ENCODE measurements around the gene TTC28.

TTC28 gene

GRCh38 chr22:28282405-28283067 lies 397.1 kb downstream of the TTC28 start:
- in situ Hi-C loops (cut with MboI; ENCODE audit: low pct_unique_long_range_greater_than_20kb, low sequenced_read_pairs): no loop called here
- DNase-seq: no peak

DNA sequence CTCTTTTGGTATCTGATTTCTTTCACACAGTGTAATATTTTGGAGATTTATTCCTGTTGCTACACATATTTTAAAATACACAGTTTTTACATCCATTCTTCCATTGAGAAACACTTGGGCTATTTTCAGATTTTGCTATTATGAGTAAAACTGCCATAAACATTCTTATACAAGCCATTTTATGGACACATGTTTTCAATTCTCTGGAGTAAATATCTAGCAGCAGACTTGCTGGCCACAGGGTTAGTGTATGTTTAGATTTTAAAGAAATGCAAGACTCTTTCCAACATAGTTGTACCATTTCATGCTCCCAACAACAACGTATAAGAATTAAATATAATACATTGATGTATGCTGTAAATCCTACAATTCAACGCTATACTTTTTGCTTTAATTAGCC lies 399.8 kb downstream of the TTC28 start:
- in situ Hi-C loops (cut with MboI; ENCODE audit: low pct_unique_long_range_greater_than_20kb, low sequenced_read_pairs): no loop called here
- no peak for DNase-seq

DNA sequence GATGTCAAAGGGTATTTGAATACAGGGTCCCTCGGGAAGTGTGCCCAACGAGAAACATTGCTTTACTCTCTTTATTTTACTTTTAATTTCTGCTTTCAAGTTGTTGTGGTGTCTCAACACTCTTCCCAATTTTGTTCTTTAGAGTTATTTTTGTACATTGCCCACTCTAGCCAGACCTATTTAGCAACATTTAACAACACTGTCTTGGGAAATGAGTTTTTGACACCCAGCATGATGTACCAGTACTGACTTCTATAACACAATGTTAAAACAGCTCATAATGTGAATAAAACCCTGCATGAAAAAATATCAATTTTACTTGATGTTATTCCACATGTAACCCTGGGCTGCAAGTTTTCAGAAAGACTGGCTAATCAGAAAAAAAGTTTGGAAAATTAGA lies 410.4 kb downstream of the TTC28 start:
- in situ Hi-C loops (cut with MboI; ENCODE audit: low pct_unique_long_range_greater_than_20kb, low sequenced_read_pairs): no loop called here
- DNase-seq: no peak

- DNase-seq: no peak
- in situ Hi-C loops (cut with MboI; ENCODE audit: low pct_unique_long_range_greater_than_20kb, low sequenced_read_pairs): no loop called here
Measured at GRCh38 chr22:28268850-28269249, 410.8 kb downstream of the TTC28 start.

GRCh38 chr22:28268171-28268570 lies 411.5 kb downstream of the TTC28 start:
- in situ Hi-C loops (cut with MboI; ENCODE audit: low pct_unique_long_range_greater_than_20kb, low sequenced_read_pairs): no loop called here
- DNase-seq: no peak

DNA sequence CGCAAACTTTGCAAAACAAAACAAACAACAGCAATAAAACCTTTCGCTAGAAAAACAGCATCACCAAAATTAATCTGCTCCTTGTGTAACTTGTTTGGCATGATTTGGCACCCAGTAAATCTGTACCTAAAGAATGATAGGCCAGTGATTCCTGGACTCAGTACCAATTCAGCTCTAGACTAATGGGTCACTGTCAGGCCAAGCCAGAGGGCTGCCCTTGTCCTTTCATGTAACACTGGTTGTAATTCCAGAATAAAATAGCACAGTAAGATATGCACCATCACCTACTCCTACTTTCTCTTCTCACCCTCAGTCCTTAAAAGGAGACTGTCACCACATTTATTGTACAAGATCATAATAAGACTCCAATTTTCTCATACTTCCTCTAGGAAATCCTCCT lies 419.0 kb downstream of the TTC28 start:
- no peak for DNase-seq
- in situ Hi-C loops (cut with MboI; ENCODE audit: low pct_unique_long_range_greater_than_20kb, low sequenced_read_pairs): no loop called here

DNA sequence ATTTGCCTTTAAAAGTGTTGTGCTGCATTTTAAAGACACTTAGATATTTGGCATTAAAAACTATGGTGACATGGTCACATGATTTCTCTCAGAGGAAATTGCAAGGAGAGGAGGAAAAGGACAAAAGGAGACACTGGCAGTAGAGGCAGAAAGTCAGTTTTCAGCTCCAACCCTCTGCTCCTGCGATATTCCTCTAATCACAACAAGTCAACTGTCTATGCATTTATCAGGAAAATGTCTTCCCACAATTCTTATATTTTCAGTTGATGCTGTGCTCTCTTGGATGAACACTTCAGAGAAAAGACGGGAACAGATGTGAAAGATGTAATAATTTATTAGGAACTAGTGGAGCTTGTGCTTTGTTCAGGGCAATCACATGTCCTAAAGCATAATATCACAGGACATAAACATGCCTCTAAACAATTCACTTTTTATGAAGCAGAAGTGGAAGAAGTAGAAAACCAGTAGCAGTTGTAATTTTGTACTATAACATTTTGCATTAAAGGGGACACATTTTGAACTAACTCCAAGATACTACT lies 419.8 kb downstream of the TTC28 start:
- DNase-seq: no peak
- in situ Hi-C loops (cut with MboI; ENCODE audit: low pct_unique_long_range_greater_than_20kb, low sequenced_read_pairs): no loop called here

- no peak for DNase-seq
- in situ Hi-C loops (cut with MboI; ENCODE audit: low pct_unique_long_range_greater_than_20kb, low sequenced_read_pairs): no loop called here
Measured at GRCh38 chr22:28254396-28254795, 425.2 kb downstream of the TTC28 start.

GRCh38 chr22:28252539-28252938 lies 427.1 kb downstream of the TTC28 start:
- in situ Hi-C loops (cut with MboI; ENCODE audit: low pct_unique_long_range_greater_than_20kb, low sequenced_read_pairs): no loop called here
- DNase-seq: no peak

GRCh38 chr22:28250036-28250695 lies 429.5 kb downstream of the TTC28 start:
- in situ Hi-C loops (cut with MboI; ENCODE audit: low pct_unique_long_range_greater_than_20kb, low sequenced_read_pairs): no loop called here
- no peak for DNase-seq

- no peak for DNase-seq
- in situ Hi-C loops (cut with MboI; ENCODE audit: low pct_unique_long_range_greater_than_20kb, low sequenced_read_pairs): no loop called here
Measured at GRCh38 chr22:28249402-28249801, 430.2 kb downstream of the TTC28 start.

GRCh38 chr22:28247667-28248363 lies 431.8 kb downstream of the TTC28 start:
- no peak for DNase-seq
- in situ Hi-C loops (cut with MboI; ENCODE audit: low pct_unique_long_range_greater_than_20kb, low sequenced_read_pairs): no loop called here

DNA sequence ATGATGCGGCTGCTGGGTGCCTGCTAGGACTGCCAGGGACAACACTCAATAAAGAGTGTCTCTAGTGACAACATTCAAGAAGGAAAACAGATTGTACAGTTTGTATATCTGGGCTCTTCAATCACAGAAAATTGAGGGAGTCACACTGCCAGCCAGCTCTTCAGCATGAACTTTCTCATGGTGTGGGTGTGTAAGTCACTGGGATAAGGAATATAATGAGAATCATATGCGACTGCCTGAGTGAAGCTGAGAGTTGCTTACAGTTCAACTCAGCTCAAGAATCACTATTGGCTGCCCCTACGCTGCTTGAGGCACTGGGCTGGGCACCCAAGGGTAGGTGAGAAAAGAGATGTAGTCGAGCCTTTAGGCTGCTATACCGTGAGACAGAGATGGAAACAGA lies 432.5 kb downstream of the TTC28 start:
- in situ Hi-C loops (cut with MboI; ENCODE audit: low pct_unique_long_range_greater_than_20kb, low sequenced_read_pairs): no loop called here
- no peak for DNase-seq

- in situ Hi-C loops (cut with MboI; ENCODE audit: low pct_unique_long_range_greater_than_20kb, low sequenced_read_pairs): no loop called here
- no peak for DNase-seq
Measured at GRCh38 chr22:28246397-28246796, 433.2 kb downstream of the TTC28 start.

DNA sequence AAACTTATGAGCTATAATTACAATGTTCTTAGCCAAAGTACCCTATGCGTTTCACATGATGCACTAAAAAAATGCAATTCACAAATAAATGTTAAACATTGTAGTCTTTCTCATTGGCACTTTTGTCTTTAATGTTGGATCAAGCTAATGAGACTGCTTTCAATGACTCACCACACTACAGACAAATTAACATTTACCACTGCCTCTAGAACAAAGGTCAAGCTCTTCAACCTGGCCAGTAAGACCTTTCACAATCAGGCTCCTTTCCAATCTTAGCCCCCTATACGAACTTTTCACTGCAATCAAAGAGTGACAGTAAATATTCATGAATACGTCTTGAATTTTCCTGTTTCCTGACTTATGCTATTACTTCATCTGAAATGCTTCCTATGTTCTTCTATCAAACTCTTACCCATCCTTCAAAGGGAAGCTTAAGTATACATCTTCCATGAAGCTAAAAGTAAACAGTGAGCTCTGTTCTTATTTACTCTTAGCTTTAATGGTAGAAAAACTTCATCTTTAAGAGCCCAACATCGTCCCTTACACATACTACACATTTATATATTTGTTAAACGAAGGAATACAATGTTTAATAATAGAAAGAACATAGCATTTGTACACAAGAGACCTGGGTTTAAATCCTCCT lies 433.9 kb downstream of the TTC28 start:
- in situ Hi-C loops (cut with MboI; ENCODE audit: low pct_unique_long_range_greater_than_20kb, low sequenced_read_pairs): no loop called here

GRCh38 chr22:28244757-28245156 lies 434.9 kb downstream of the TTC28 start:
- in situ Hi-C loops (cut with MboI; ENCODE audit: low pct_unique_long_range_greater_than_20kb, low sequenced_read_pairs): no loop called here
- DNase-seq: no peak

More for the DNA sequence above, 433.9 kb downstream of the TTC28 start:
- no peak for DNase-seq

- in situ Hi-C loops (cut with MboI; ENCODE audit: low pct_unique_long_range_greater_than_20kb, low sequenced_read_pairs): no loop called here
- no peak for DNase-seq
Measured at GRCh38 chr22:28243539-28243938, 436.1 kb downstream of the TTC28 start.

DNA sequence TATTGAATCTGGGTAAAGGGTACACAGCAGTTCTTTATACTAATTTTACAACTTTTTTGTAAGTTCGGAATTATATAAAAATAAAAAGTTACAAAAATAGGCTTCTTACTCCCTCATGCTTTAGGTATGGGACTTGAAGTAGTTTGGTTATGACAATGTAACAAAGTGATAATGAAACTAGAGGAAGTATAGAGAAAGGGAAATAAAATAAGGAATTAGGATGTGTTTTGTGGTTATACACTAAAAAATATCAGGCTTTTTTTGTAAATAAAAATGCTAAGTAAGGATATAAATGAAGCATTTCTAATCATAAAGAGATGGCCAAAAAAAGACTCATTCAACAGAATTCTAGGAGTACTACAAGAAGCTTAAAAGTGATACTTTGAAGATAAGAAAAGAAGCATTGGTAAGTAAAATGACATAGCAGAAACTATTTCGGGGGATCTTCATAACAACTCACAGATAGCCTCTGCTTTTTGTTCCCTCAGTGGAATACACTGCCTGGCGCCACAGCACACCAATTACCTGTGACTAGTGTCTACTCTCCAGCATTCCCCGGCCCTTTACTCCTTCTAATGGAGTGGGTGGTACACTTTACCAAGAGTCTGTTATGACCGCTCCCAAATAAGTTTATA lies 437.9 kb downstream of the TTC28 start:
- DNase-seq: no peak

GRCh38 chr22:28239941-28240340 lies 439.7 kb downstream of the TTC28 start:
- DNase-seq: no peak
- in situ Hi-C loops (cut with MboI; ENCODE audit: low pct_unique_long_range_greater_than_20kb, low sequenced_read_pairs): no loop called here

More for the DNA sequence above, 437.9 kb downstream of the TTC28 start:
- in situ Hi-C loops (cut with MboI; ENCODE audit: low pct_unique_long_range_greater_than_20kb, low sequenced_read_pairs): no loop called here

Data from KBM-7 (cell line).